Astrocyte (in vitro differentiated cells and primary cell): ENCODE results near the gene PARP14.

Source experiments
- EZH2 ChIP-seq: IDR thresholded peaks from 2 replicates; pipeline ENCODE4 v1.6.1; 2012; ENCODE audit warnings: mild to moderate bottlenecking, low read length, inconsistent platforms; ENCODE audit not compliant: insufficient read depth
- TF ChIP-seq, protein P1 (sequence below): IDR thresholded peaks from 2 replicates; pipeline ENCODE4 v1.5.1; 2011; ENCODE audit warnings: low read depth, mild to moderate bottlenecking, inconsistent platforms, low read length, moderate library complexity; ENCODE audit not compliant: insufficient read depth

DNA sequence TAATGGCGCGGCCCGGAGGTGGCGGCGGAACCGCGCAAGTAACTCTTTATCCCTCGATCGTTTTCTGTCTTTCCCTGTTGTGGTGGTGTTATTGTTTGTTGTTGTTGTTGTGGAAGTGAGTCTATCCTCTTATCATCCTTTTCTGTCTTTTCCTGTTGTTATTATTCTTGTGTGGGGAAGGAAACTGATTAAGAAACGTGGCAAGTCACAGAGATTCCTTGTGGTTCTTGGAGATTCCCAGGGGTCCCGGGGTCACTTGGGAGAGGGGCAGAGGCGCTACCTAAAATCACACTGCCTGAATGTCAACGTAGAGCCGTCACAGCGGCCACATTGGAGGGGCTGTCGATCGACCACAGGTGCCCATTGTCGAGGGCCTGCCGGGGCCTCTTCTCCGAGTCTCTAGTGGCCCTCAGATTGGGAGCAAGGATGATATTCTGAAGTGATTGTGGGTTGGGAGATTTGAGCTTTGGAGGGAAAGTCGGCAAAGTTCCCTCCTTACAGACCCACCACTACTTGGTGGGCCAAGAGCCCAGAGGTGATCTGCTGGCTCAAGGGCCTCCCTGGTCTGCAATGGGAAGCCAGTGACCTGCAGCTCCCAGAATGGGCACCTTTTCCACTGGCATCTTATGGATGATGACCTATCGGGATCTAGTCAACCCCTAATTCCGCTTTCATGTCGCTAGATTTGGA is 790 bp downstream of the PARP14 start:
- TF ChIP-seq, protein P1, sequence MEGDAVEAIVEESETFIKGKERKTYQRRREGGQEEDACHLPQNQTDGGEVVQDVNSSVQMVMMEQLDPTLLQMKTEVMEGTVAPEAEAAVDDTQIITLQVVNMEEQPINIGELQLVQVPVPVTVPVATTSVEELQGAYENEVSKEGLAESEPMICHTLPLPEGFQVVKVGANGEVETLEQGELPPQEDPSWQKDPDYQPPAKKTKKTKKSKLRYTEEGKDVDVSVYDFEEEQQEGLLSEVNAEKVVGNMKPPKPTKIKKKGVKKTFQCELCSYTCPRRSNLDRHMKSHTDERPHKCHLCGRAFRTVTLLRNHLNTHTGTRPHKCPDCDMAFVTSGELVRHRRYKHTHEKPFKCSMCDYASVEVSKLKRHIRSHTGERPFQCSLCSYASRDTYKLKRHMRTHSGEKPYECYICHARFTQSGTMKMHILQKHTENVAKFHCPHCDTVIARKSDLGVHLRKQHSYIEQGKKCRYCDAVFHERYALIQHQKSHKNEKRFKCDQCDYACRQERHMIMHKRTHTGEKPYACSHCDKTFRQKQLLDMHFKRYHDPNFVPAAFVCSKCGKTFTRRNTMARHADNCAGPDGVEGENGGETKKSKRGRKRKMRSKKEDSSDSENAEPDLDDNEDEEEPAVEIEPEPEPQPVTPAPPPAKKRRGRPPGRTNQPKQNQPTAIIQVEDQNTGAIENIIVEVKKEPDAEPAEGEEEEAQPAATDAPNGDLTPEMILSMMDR = no peak
- TF ChIP-seq EZH2 = no peak
